H1 (cell line): ENCODE results near the gene CIRBP. TPM values are rescaled to one million over a fixed set of nuclear protein-coding genes. Genes with fewer than 3 reads are reported as not detected.

Experiments
- ATF3 ChIP-seq: IDR thresholded peaks from 2 replicates; pipeline ENCODE4 v1.6.1; 2011; ENCODE audit warnings: low read depth, mild to moderate bottlenecking, low read length; ENCODE audit not compliant: insufficient read depth
- CHD1 ChIP-seq: IDR thresholded peaks from 2 replicates; pipeline ENCODE4 v1.6.1; 2012; ENCODE audit warnings: low read depth, low read length, improper control_type of control experiment
- PHF8 ChIP-seq: fragments of 200-600 bp; sonication (generic); conservative IDR thresholded peaks from 2 replicates; pipeline ENCODE4 v1.7.1; 2012; ENCODE audit warnings: low read depth, mild to moderate bottlenecking, inconsistent platforms, low read length, moderate library complexity
- SIN3A ChIP-seq, 2 experiments: IDR thresholded peaks in 1 of 2; conservative IDR thresholded peaks in 1 of 2; 2 replicates each; pipeline ENCODE4 v1.6.1; 2011 to 2012; ENCODE audit warnings: low read length in 2 of 2, improper control_type of control experiment in 1 of 2, low read depth in 1 of 2, mild to moderate bottlenecking in 1 of 2
- SIX5 ChIP-seq: IDR thresholded peaks from 2 replicates; pipeline ENCODE4 v1.6.1; 2011; ENCODE audit warnings: mild to moderate bottlenecking, low read depth, low read length
- polyA plus RNA-seq, 7 experiments: library from polyadenylated mRNA; depleted of rRNA in 3 of 7; stranded (reverse) in 5 of 7; unstranded in 2 of 7; fragments of >200 nt in 5 of 7; fragments of 200-250 nt in 2 of 7; gene quantifications; 1 replicate in 5 of 7; 2 replicates in 1 of 7; 4 replicates in 1 of 7; pipeline versions ENCODE4 v1.2.1 to v1.2.3, GENCODE V29; 2011 to 2013; ENCODE audit warnings: missing spikeins in 2 of 7, mixed read lengths in 2 of 7
- total RNA-seq: library from RNA; stranded (reverse); fragmentation: NEBNext Ultra II Directional; extraction: Animal tissue kit (Norgen Biotek cat#: 25700); gene quantifications from 2 replicates; pipeline ENCODE4 v1.2.1, GENCODE V29; 2021
- TF ChIP-seq, protein P1 (sequence below), 3 experiments: IDR thresholded peaks; 1 replicate in 2 of 3; 2 replicates in 1 of 3; pipeline versions ENCODE4 v1.5.1 to v1.6.1; 2011; ENCODE audit warnings: low read length in 3 of 3, mild to moderate bottlenecking in 3 of 3, inconsistent platforms in 2 of 3, low read depth in 1 of 3, moderate library complexity in 1 of 3; ENCODE audit not compliant: insufficient read depth in 1 of 3; ENCODE audit errors: control extremely low read depth in 1 of 3

The CIRBP gene
- total and polyA plus RNA-seq, 2 of the 8 experiments (the other 6 are each of a cell fraction or from before 2014, with no cell fraction given): 175 to 199 TPM

DNA sequence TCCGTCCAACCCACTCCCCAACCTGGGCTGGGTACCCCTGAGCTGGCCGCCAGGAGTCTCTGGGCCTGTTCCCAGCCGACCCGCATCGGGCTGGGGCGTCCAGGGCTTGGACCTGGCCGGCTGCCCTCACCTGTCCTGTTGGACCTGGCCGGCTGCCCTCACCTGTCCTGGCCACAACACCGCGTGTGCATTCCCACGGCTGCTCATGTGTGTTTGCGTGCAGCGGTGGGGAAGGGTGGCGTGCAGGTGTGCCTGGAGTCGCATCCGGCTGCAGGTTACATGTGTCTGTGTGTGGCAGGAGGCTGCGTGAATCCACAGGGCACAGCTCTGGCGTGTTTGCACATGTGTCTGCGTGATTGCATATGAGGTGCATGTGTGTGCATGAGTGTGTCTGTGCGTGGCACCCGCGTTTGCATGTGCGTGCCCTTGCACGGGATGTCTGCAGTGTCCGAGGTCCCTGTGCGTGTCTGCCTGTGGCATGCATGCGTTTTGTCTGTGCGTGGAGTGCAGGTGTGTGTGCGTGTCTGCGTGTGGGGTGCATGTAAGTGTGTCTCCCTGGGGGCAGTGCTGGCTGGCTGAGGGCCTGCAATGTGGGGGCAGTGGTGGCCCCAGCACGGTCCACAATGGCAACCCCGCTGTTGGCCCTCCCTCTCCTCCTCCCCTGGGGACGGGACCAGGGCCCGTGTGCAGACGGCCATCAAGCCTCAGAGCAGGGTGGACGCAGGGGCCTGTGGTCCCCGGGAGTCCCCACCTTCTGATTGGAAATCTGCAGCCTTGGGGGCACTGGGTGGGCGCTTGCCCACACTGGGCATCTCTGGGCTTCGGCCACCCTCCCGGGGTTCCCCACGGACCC is 19.9 kb downstream of the CIRBP start (continued):
- TF ChIP-seq ATF3 (no peak), SIX5 (no peak), PHF8 (no peak), SIN3A (conservative IDR thresholded peaks at IDR 0.05 in 1 of 2, IDR thresholded peaks at IDR 0.05 in 1 of 2; ENCODE audit: low read depth in 1 of 2, low read length in 2 of 2) (no peak), CHD1 (no peak)
- TF ChIP-seq, protein P1, sequence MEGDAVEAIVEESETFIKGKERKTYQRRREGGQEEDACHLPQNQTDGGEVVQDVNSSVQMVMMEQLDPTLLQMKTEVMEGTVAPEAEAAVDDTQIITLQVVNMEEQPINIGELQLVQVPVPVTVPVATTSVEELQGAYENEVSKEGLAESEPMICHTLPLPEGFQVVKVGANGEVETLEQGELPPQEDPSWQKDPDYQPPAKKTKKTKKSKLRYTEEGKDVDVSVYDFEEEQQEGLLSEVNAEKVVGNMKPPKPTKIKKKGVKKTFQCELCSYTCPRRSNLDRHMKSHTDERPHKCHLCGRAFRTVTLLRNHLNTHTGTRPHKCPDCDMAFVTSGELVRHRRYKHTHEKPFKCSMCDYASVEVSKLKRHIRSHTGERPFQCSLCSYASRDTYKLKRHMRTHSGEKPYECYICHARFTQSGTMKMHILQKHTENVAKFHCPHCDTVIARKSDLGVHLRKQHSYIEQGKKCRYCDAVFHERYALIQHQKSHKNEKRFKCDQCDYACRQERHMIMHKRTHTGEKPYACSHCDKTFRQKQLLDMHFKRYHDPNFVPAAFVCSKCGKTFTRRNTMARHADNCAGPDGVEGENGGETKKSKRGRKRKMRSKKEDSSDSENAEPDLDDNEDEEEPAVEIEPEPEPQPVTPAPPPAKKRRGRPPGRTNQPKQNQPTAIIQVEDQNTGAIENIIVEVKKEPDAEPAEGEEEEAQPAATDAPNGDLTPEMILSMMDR (IDR thresholded peaks at IDR 0.05; ENCODE audit: control extremely low read depth in 1 of 3, insufficient read depth in 1 of 3, low read depth in 1 of 3, low read length in 3 of 3): no peak
